ENCODE data around the gene PSMD3. TPM values are rescaled to one million over a fixed set of nuclear protein-coding genes. Genes with fewer than 3 reads are reported as not detected.

PSMD3 gene
- total RNA-seq, 1 experiment from 2014 or later, result 174 TPM

DNA sequence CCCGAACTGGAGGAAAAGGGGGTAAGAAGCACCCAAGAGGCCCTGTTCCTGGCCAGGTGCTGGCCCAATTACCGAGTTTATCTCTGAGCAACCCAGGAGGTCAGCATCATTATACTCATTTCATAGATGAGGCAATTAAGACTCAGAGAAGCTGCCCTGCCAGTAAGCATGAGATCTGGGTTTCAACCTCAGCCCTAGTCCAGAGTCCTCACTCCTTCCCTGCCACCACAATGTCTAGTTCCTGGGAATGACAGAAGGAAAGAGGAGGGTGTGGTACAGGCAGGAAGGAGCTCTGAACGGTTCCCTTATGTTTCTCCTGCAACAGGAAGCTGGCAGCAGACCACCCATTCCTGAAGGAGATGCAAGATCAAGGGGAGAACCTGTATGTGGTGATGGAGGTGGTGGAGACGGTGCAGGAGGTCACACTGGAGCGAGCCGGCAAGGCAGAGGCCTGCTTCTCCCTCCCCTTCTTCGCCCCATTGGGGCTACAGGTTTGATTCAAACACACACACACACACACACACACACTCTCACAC is 10.4 kb upstream of the PSMD3 start:
- H3K23ac ChIP-seq (ENCODE audit: insufficient read length, low read depth, low read length), result no peak overlapping the region
- no peak overlapping the region for H3T11ph ChIP-seq (ENCODE audit: low read length)
- H3K79me2 ChIP-seq (ENCODE audit: insufficient read depth, low read length), result no peaks in the 10 kb centered on the region
- H2BK20ac ChIP-seq (ENCODE audit: low read depth, low read length, poor library complexity, severe bottlenecking), result no peak overlapping the region
- no peaks in the 10 kb centered on the region for H3K9me3 ChIP-seq (ENCODE audit: control insufficient read depth, low read depth, low read length)
- TF ChIP-seq CTCF (conservative IDR thresholded peaks at IDR 0.05), result no peak
- H2BK15ac ChIP-seq (ENCODE audit: low read depth, low read length), result no peak overlapping the region
- H3K27ac ChIP-seq (ENCODE audit: insufficient read length, low read depth, low read length), result no peak overlapping the region
- no peak overlapping the region for H3K27ac Mint-ChIP-seq
- H4K5ac ChIP-seq (ENCODE audit: insufficient read length, low read depth, low read length), result no peak overlapping the region
- 0 out of 4 replicates have a peak, but pooled peaks cover 0 to 3% of the 10 kb centered on the region in 2 experiments for H3K4me1 Mint-ChIP-seq
- no peak overlapping the region for H3K9ac ChIP-seq (ENCODE audit: extremely low read depth, insufficient read length, low read length)
- no peak overlapping the region for H2AK5ac ChIP-seq (ENCODE audit: insufficient read length, low read length)
- no peak overlapping the region for H4K8ac ChIP-seq (replicated peaks; ENCODE audit: insufficient read length, low read depth, low read length)
- H3K18ac ChIP-seq (ENCODE audit: insufficient read length, low read depth, low read length), result no peak overlapping the region
- no peaks in the 10 kb centered on the region; the same call in 1 of the 2 replicates for H3K27me3 ChIP-seq (ENCODE audit: insufficient read depth, low read length)
- H3K9me3 Mint-ChIP-seq, result no peaks in the 10 kb centered on the region; a peak in 1 of 5 replicates
- no peak overlapping the region for H2AFZ ChIP-seq (ENCODE audit: low read length)
- DNase-seq, result no peak
- no peaks in the 10 kb centered on the region for H3K23me2 ChIP-seq (ENCODE audit: insufficient read length, low read depth, low read length, poor library complexity, severe bottlenecking)
- H3K56ac ChIP-seq (ENCODE audit: insufficient read length, low read depth, low read length), result no peak overlapping the region
- no CpG with 5 or more reads among the region's 7 CpGs for WGBS (ENCODE audit: extremely low coverage, insufficient read length, low lambda C conversion rate)
- no peaks in the 10 kb centered on the region for H4K20me1 ChIP-seq (ENCODE audit: control insufficient read depth, insufficient read depth, insufficient read length)
- H3K36me3 Mint-ChIP-seq (ENCODE audit: insufficient read depth in 1 of 3, low read depth in 3 of 3), result no peaks in the 10 kb centered on the region
- H4K91ac ChIP-seq (ENCODE audit: insufficient read length, low read depth, low read length), result no peak overlapping the region
- no peak overlapping the region for H3K4me2 ChIP-seq (ENCODE audit: insufficient read depth, insufficient read length, low read length)
- H2BK5ac ChIP-seq (ENCODE audit: insufficient read length, low read length), result no peak overlapping the region
- no peak overlapping the region for H3K4me3 Mint-ChIP-seq
- no peak overlapping the region for H3K4ac ChIP-seq (ENCODE audit: low read depth, low read length)
- no peaks in the 10 kb centered on the region for H3K79me1 ChIP-seq (ENCODE audit: insufficient read depth, low read depth, low read length, poor library complexity, severe bottlenecking)
- H2BK120ac ChIP-seq (ENCODE audit: low read depth, low read length, poor library complexity, severe bottlenecking), result no peak overlapping the region
- H3K14ac ChIP-seq (ENCODE audit: insufficient read depth, low read length), result no peak overlapping the region
- no peaks in the 10 kb centered on the region for H3K4me1 ChIP-seq (ENCODE audit: insufficient read depth, low read length)
- no peak overlapping the region for H2BK12ac ChIP-seq (ENCODE audit: insufficient read length, low read depth, low read length)
- H3K27me3 Mint-ChIP-seq (ENCODE audit: low read depth), result peaks cover 47% of the 10 kb centered on the region
